ACHN (cell line): ENCODE results near the gene RREB1.
A peak's percentile ranks its signal among the peaks of the same experiment; 100 is the strongest.
"Not testable (repeated sequence)": the region's sequence is repeated elsewhere in the genome, so short reads cannot be mapped to it uniquely, and the experiment has no call there.

Source experiments
- DNase-seq: peaks from one replicate; pipeline ENCODE4 v3.0.0-alpha.2; 2015
- in situ Hi-C: cut with HindIII; loops from 2 replicates; pipeline ENCODE4 v1.10.0; 2017; ENCODE audit warnings: low sequenced_read_pairs, low pct_ligation_motif_present, low pct_unique_long_range_greater_than_20kb

The RREB1 gene

GRCh38 chr6:7261852-7262461, 154.2 kb downstream of the RREB1 start:
- in situ Hi-C loops: no loop called here
- DNase-seq: no peak

- in situ Hi-C loops: no loop called here
Measured at GRCh38 chr6:7262746-7263518, 155.2 kb downstream of the RREB1 start.

DNA sequence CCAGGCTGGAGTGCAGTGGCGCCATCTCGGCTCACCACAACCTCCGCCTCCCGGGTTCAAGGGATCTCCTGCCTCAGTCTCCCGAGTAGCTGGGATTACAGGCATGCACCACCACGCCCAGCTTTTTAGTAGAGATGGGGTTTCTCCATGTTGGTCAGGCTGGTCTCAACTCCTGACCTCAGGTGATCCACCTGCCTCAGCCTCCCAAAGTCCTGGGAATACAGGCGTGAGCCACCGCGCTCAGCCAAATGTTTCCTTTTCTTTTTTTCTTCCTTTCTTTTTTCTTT, 155.7 kb downstream of the RREB1 start:
- in situ Hi-C loops, DNase-seq: not testable (repeated sequence)

More at GRCh38 chr6:7262746-7263518, 155.2 kb downstream of the RREB1 start:
- no peak for DNase-seq

GRCh38 chr6:7264041-7264440, 156.3 kb downstream of the RREB1 start:
- no peak for DNase-seq
- in situ Hi-C loops: no loop called here

- in situ Hi-C loops: no loop called here
- no peak for DNase-seq
Measured at GRCh38 chr6:7264686-7265384, 157.1 kb downstream of the RREB1 start.

- DNase-seq, in situ Hi-C loops: not testable (repeated sequence)
Measured at GRCh38 chr6:7265385-7265726, 157.6 kb downstream of the RREB1 start.

- in situ Hi-C loops: no loop called here
Measured at GRCh38 chr6:7267071-7267465, 159.3 kb downstream of the RREB1 start.

DNA sequence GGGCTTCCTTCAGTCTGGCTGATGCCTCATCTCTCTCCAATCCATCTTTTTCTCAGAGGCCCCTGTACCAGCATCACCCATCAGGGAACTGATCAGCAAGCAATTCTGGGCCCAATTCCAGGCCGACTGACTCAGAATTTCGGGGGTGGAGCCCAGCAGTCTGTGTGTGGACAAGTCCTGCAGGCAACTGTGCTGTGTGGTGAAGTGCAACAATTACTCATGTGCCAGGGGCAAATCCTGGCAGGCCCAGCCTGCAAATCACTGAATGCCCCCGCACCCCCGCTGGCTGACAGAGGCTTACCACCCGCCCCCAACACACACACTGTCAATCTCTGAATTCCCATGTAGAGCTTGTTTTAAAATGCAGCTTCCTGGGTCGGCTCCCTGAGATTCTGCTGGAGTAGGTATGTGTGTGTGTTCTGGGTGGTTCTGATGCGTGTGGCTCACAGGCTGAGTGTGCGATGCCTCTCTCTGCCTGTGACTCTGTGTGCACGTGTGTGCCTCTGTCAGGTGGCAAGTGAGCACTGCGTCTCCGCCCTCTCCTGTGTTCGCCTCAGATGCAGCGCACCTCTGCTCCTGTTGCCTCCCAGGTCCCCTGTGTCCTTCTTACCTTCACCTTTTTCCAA, 159.8 kb downstream of the RREB1 start:
- in situ Hi-C loops: no loop called here
- peak; percentile 90 for DNase-seq

More at GRCh38 chr6:7267071-7267465, 159.3 kb downstream of the RREB1 start:
- DNase-seq: no peak

DNA sequence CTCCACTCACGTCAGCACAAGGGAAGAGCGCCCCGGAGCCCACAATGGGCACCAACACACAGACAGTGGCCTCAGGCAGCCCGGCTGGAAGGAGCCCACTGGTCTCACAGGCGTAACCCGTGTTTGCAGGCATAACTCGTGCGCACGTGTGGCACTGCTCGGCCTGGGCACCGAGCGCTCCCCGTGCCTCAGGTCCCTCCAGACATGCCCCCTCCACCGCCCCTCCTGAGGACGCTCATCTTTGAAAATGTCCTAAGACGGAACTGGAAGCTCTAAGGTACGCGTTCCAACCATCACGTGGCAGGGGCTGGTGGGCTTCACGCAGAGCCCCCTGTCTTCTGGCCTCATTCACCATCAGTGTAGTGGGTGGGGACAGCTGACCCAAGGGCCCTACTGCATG, 160.6 kb downstream of the RREB1 start:
- in situ Hi-C loops: no loop called here

GRCh38 chr6:7268816-7269555, 161.2 kb downstream of the RREB1 start:
- in situ Hi-C loops: no loop called here
- no peak for DNase-seq

More for the DNA sequence above, 160.6 kb downstream of the RREB1 start:
- no peak for DNase-seq

DNA sequence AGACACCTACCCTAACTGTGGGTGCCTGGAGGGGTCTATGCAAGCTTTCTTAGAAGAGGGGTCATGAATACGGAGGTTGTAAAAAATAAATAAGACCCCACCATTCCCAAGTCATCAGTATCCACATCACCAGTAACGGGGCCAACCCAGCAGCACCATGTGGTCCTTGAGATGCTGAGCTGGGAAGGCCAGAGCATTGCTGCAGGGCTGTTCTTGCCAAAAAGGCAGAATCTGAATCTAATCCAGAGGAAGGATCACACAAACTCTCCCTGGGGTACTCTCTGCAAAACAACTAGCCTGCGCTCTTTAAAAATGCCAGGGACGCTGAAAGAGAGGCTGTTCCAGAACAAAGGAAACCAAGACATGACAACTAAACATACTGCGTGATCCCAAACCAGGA, 162.1 kb downstream of the RREB1 start:
- in situ Hi-C loops: no loop called here
- no peak for DNase-seq

- in situ Hi-C loops: no loop called here
- no peak for DNase-seq
Measured at GRCh38 chr6:7270320-7271204, 162.8 kb downstream of the RREB1 start.

DNA sequence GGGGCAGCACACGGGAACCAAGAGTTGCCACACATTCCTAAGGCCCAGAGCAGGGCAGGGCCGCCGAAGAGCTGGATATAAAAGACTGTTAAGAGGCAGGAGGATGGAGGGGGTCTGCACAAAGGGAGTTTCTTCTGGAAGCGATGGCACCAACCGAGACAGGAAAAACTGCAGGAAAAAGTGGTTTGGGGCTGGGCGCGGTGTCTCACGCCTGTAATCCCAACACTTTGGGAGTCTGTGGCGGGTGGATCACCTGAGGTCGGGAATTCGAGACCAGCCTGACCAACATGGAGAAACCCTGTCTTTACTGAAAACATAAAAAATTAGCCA, 163.4 kb downstream of the RREB1 start:
- DNase-seq: no peak
- in situ Hi-C loops: no loop called here

DNA sequence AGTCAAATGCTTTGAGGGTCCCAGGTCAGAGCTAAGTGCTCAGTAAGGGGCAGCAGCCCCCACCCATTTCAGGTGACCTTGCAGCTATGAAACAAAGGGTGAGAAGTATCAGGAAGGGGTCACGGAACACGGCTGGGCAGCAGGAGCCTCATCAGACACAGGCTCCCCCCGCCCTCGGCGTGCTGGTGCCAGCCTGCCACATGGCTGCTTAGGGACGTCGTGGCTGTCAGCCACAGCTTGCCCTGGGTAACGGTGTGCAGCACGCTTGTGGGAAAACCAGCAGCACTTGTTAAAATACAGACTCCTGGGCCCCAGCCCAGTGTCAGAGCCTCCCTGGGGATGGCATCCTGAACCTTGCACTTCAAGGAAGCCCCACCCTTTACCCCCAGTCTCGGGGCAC, 165.9 kb downstream of the RREB1 start:
- in situ Hi-C loops: no loop called here
- no peak for DNase-seq

- in situ Hi-C loops, DNase-seq: not testable (repeated sequence)
Measured at GRCh38 chr6:7274525-7274924, 166.8 kb downstream of the RREB1 start.

- in situ Hi-C loops: loop anchor here (25.0 kb wide), 1 partner anchor 311 kb away; the partner anchor contains the start of gene SNRNP48
- DNase-seq: no peak
Measured at GRCh38 chr6:7276199-7276524, 168.4 kb downstream of the RREB1 start.

- in situ Hi-C loops: loop anchor here (25.0 kb wide), 1 partner anchor 305 kb away; the partner anchor contains the start of gene SNRNP48
- no peak for DNase-seq
Measured at GRCh38 chr6:7282097-7282906, 174.5 kb downstream of the RREB1 start.
